Stimulated activated CD8-positive, alpha-beta memory T cell treated with anti-CD3 and anti-CD28 coated beads, Interleukin-7, amount 100 ng/mL, for 48 hours (primary cell): ENCODE measurements around the gene NEMF.
"Not testable (repeated sequence)": the region's sequence is repeated elsewhere in the genome, so short reads cannot be mapped to it uniquely, and the experiment has no call there.

Experiments used
- DNase-seq, 2 donors: peaks; one replicate each; pipeline ENCODE4 v3.0.0-alpha.2; 2020; ENCODE audit warnings: low read depth in 1 of 2; ENCODE audit errors: extremely low read depth in 1 of 2

The NEMF gene

GRCh38 chr14:49879646-49880204 is 27.1 kb upstream of the NEMF start:
- DNase-seq: peak; percentile 39 to 63

- no peak for DNase-seq
Measured at GRCh38 chr14:49876563-49877127, 24.1 kb upstream of the NEMF start.

GRCh38 chr14:49875640-49876198 is 23.1 kb upstream of the NEMF start:
- no peak for DNase-seq

GRCh38 chr14:49873548-49873947 is 21.0 kb upstream of the NEMF start:
- DNase-seq: not testable (repeated sequence)

- no peak for DNase-seq
Measured at GRCh38 chr14:49870908-49871307, 18.3 kb upstream of the NEMF start.

- no peak for DNase-seq
Measured at GRCh38 chr14:49868720-49869114, 16.1 kb upstream of the NEMF start.

- peak; percentile 98 for DNase-seq
Measured at GRCh38 chr14:49867831-49868719, 15.5 kb upstream of the NEMF start.

- peak; percentile 57 to 63 for DNase-seq
Measured at GRCh38 chr14:49865431-49865859, 12.9 kb upstream of the NEMF start.

GRCh38 chr14:49863487-49864281 is 11.1 kb upstream of the NEMF start:
- no peak for DNase-seq

- DNase-seq: peak; percentile 61 to 71
Measured at GRCh38 chr14:49862089-49862673, 9.6 kb upstream of the NEMF start.

- peak; percentile 27 to 49 for DNase-seq
Measured at GRCh38 chr14:49861699-49862088, 9.1 kb upstream of the NEMF start.

- no peak for DNase-seq
Measured at GRCh38 chr14:49860988-49861698, 8.6 kb upstream of the NEMF start.

GRCh38 chr14:49858383-49858782 is 5.8 kb upstream of the NEMF start:
- DNase-seq: no peak

- no peak for DNase-seq
Measured at GRCh38 chr14:49857427-49858003, 4.9 kb upstream of the NEMF start.

- peak; percentile 36 to 55 for DNase-seq
Measured at GRCh38 chr14:49853572-49854375, 1.2 kb upstream of the NEMF start.

GRCh38 chr14:49853158-49853477 is 530 bp upstream of the NEMF start:
- DNase-seq: no peak

GRCh38 chr14:49851813-49852212 is 775 bp downstream of the NEMF start:
- no peak for DNase-seq

- no peak for DNase-seq
Measured at GRCh38 chr14:49849213-49849847, 3.3 kb downstream of the NEMF start.
